ENCODE data around the gene PTPN13.

Gene PTPN13

DNA sequence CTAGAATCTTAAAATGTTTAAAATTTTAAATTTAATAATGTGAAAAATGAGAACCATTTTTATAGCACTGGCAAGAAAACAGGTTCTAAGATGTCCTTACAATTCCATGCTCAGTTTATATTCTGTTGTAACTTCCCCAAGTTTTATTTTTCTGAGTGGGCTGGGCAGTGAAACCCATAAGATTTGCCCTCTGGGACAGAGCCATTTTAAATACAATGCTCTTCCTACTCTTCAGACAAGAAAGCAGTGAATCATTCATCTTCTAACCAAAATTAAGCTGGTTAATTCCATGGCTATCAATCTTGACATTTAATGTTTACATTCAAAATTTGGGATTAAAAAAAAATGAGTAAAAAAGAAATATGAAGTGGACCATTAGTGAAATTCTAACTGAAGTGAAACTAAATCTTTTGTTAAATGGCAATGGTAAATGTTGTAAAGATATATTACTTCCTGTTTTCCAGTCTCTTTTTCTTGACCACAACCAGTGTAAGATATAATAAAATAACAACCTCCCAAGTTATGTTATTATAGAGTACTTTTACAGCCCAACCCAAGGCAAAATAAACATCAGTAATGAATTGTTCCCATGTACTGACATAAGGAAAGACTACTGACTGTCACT lies 37.2 kb upstream of the PTPN13 start:
- in situ Hi-C loops (cut with MboI; ENCODE audit: low sequenced_read_pairs, unreplicated experiment) = no loop called here

GRCh38 chr4:86557526-86557925 lies 36.6 kb upstream of the PTPN13 start:
- in situ Hi-C loops (cut with MboI; ENCODE audit: low sequenced_read_pairs, unreplicated experiment) = no loop called here
- TF ChIP-seq, protein P1, sequence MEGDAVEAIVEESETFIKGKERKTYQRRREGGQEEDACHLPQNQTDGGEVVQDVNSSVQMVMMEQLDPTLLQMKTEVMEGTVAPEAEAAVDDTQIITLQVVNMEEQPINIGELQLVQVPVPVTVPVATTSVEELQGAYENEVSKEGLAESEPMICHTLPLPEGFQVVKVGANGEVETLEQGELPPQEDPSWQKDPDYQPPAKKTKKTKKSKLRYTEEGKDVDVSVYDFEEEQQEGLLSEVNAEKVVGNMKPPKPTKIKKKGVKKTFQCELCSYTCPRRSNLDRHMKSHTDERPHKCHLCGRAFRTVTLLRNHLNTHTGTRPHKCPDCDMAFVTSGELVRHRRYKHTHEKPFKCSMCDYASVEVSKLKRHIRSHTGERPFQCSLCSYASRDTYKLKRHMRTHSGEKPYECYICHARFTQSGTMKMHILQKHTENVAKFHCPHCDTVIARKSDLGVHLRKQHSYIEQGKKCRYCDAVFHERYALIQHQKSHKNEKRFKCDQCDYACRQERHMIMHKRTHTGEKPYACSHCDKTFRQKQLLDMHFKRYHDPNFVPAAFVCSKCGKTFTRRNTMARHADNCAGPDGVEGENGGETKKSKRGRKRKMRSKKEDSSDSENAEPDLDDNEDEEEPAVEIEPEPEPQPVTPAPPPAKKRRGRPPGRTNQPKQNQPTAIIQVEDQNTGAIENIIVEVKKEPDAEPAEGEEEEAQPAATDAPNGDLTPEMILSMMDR (IDR thresholded peaks at IDR 0.05; ENCODE audit: borderline replicate concordance, control extremely low read depth, extremely low read depth, insufficient read depth, missing control alignments) = no peak
- DNase-seq (ENCODE audit: low spot score) = peak; percentile 32

More for the DNA sequence above, 37.2 kb upstream of the PTPN13 start:
- TF ChIP-seq, protein P1 (IDR thresholded peaks at IDR 0.05; ENCODE audit: borderline replicate concordance, control extremely low read depth, extremely low read depth, insufficient read depth, missing control alignments) = no peak
- no peak for DNase-seq (ENCODE audit: low spot score)

DNA sequence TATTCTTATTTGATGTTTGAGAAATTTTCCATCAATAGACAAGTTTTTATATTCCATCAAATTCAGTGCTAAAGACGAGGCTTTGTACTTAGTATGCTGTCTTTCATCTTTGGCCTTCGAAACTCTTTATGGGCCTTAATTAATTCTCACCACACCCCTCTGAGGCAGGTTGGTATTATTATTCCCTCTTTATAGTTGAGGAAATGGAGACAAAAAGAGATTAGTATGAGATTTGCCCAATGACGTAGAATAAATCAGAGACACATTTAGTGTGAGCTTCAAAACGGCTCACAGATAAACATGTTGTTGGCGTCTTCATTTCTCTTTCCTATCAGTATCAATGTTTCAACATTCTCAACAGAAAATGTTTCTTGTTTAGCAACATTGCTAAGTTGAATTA lies 35.9 kb upstream of the PTPN13 start:
- TF ChIP-seq, protein P1 (IDR thresholded peaks at IDR 0.05; ENCODE audit: borderline replicate concordance, control extremely low read depth, extremely low read depth, insufficient read depth, missing control alignments) = no peak
- DNase-seq (ENCODE audit: low spot score) = no peak
- in situ Hi-C loops (cut with MboI; ENCODE audit: low sequenced_read_pairs, unreplicated experiment) = no loop called here

DNA sequence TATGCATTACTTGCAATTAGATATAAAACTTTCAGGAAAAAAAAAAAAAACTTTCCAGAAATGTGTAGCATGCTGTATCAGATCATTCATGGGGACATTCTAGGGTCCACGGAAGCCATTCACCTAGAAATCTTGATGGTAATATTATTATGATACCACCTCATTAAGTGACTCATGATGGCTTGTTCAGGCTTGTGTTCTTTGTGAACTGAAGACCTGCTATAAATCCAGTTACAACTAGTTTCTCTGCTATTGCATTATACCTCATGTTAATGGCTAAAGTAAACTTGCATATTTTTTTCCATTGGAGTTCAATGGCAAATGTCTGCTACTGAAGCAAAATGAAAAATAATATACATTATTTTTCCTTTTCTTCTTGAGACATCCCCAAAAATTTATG lies 35.3 kb upstream of the PTPN13 start:
- DNase-seq (ENCODE audit: low spot score) = no peak
- in situ Hi-C loops (cut with MboI; ENCODE audit: low sequenced_read_pairs, unreplicated experiment) = no loop called here
- TF ChIP-seq, protein P1 (IDR thresholded peaks at IDR 0.05; ENCODE audit: borderline replicate concordance, control extremely low read depth, extremely low read depth, insufficient read depth, missing control alignments) = no peak

DNA sequence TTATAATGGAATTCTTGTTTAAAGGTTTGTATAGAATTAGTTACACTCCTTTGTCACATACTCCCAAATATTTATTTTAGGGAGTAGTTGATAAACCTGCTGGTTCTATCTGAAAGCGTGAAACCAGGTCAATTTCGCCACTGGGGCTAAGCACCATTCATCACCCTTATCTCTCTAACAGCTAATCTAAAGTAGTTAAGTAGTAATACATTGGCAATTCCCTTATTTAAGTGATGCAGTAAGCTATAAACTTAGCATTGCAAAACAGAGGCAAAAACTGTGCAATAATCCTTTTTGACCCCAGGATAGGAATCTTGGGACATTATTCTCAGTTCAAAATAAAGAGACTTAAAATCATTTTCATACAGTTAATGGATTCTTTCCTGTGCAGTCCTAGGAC lies 33.7 kb upstream of the PTPN13 start:
- no peak for DNase-seq (ENCODE audit: low spot score)
- TF ChIP-seq, protein P1 (IDR thresholded peaks at IDR 0.05; ENCODE audit: borderline replicate concordance, control extremely low read depth, extremely low read depth, insufficient read depth, missing control alignments) = no peak
- in situ Hi-C loops (cut with MboI; ENCODE audit: low sequenced_read_pairs, unreplicated experiment) = no loop called here

GRCh38 chr4:86561256-86561655 lies 32.9 kb upstream of the PTPN13 start:
- in situ Hi-C loops (cut with MboI; ENCODE audit: low sequenced_read_pairs, unreplicated experiment) = no loop called here
- DNase-seq (ENCODE audit: low spot score) = no peak
- TF ChIP-seq, protein P1 (IDR thresholded peaks at IDR 0.05; ENCODE audit: borderline replicate concordance, control extremely low read depth, extremely low read depth, insufficient read depth, missing control alignments) = no peak

Data from GM13976 (cell line).